ENCODE results near the gene MMP2.

Gene MMP2

DNA sequence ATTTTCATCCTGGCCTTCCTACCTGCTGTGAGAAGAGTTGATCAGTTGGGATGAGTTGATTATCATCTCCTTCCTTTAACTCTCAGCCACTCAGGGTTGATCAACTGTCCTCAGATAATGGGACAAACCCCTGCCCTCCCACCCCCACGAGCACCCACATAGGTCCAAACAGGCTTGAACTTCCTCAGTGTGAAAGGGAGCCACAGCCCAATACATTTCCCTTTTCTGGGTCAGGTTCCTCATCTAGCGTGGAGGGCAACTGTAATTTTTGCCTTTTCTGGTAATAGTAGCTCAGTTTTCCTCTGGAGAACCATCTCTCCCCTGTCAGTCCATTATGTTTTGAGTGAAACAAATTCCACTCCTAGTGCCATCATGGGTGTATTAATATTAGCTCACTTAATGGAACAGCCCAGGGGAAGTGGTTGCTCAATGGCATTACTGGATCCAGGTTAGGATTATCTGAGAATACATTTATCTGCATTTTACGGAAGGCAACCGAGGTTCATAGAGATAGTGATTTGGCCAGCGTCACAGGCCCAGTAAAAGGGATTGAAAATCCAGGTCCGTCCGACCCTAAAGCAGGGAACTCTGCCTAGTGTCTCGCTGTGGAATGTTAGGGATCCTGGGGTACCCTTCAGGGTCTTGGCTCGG lies 29.4 kb downstream of the MMP2 start:
- H3K27ac ChIP-seq = peak overlapping the region; percentile 52; the same call in 1 of the 2 replicates
- no peak for TF ChIP-seq CTCF (conservative IDR thresholded peaks at IDR 0.05)

- TF ChIP-seq CTCF (conservative IDR thresholded peaks at IDR 0.05) = no peak
- H3K27ac ChIP-seq = peak within 1 kb of the TSS; percentile 52; the same call in 1 of the 2 replicates
These were observed 30.2 kb downstream of the MMP2 start, which contains the start of gene LPCAT2 for GRCh38 chr16:55508941-55509931. Gene LPCAT2, plus strand, starts transcription at chr16:55509072. Its CDS starts 110 bp downstream, at chr16:55509182.

- no peak for TF ChIP-seq CTCF (conservative IDR thresholded peaks at IDR 0.05)
These were observed 31.3 kb downstream of the MMP2 start for GRCh38 chr16:55510185-55510805.

GRCh38 chr16:55512941-55513340 lies 33.9 kb downstream of the MMP2 start:
- no peak for TF ChIP-seq CTCF (conservative IDR thresholded peaks at IDR 0.05)
- no peak overlapping the region for H3K27ac ChIP-seq

More at GRCh38 chr16:55510185-55510805, 31.3 kb downstream of the MMP2 start:
- H3K27ac ChIP-seq = no peak overlapping the region

DNA sequence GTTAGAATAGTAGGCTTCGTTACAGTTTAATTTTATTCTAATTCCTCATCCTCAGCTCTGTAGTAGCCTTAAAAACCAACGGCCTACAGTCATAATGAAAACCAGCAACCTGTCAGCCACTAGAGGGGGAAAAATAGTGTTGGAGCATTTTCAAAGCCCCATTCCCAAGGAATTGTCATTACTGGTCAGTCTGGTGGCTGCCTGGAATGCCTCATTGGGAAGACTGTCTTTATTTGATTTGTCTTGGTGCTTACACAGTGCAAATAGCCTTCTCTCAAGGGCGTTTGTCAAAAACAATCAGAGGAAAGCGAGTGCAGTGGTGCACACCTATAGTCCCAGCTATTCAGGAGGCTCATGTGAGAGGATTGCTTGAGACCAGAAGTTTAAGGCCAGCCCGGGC lies 34.6 kb downstream of the MMP2 start:
- TF ChIP-seq CTCF (conservative IDR thresholded peaks at IDR 0.05) = no peak
- no peak overlapping the region for H3K27ac ChIP-seq

DNA sequence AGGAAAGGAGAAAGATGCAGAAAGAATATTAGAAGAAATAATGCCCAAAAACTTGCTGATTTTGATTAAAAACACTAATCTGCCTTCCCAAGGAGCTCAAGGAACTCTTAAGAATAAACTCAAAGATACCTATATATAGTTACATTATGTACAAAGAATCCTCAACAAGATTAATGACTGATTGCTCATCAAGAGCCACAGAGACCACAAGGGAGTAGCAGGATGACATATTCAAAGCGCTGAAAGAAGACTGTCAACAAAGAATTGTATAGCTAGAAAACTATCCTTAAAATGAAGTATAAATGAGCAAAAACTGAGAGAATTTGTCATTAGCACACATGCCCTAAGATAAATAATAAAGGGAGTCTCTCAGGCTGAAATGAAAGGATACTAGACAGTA lies 36.1 kb downstream of the MMP2 start:
- TF ChIP-seq CTCF (conservative IDR thresholded peaks at IDR 0.05) = no peak
- no peak overlapping the region for H3K27ac ChIP-seq

DNA sequence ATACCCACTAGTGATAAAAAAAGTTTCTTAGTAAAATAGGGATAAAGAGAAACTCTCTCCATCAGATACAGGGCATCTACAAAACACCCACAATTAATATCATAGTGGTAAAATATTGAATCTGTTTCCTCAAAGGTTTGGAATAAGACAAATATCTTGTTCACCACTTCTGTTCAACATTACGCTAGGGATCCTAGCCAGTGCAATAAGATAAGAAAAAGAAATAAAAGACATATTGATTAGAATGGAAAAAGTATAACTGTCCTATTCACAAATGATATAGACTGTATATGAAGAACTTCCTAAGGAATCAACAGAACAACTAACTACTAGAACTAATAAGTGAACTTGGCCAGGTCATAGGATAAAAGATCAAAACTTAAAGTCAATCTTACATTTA lies 42.8 kb downstream of the MMP2 start:
- H3K27ac ChIP-seq = no peak overlapping the region
- TF ChIP-seq CTCF (conservative IDR thresholded peaks at IDR 0.05) = no peak
